SK-N-SH (cell line): Measurements from ENCODE around the gene STARD3NL. TPM values are rescaled to one million over a fixed set of nuclear protein-coding genes. Genes with fewer than 3 reads are reported as not detected.
A peak's percentile ranks its signal among the peaks of the same experiment; 100 is the strongest.

ENCODE experiments used
- CTCF ChIA-PET: fragments of 300-600, 350-600 bp; formaldehyde crosslinking; extraction: SDS; loops from one replicate; lab custom pipeline; 2021; lab: Yijun Ruan, JAX
- POLR2A ChIA-PET: fragments of 350-600 bp; sonication (Branson Sonifier 250); formaldehyde crosslinking; extraction: SDS; loops from one replicate; lab custom pipeline; 2020; ENCODE audit warnings: antibody characterized with exemption, inconsistent platforms; lab: Yijun Ruan, JAX
- DNase-seq: peaks from one replicate; pipeline ENCODE4 v3.0.0; 2012
- H2AFZ ChIP-seq: fragments of 200-600 bp; sonication (generic); 2 replicates; pipeline ENCODE4 v1.8.1; 2016; ENCODE audit warnings: antibody characterized with exemption, mild to moderate bottlenecking, low read depth
- H3F3A ChIP-seq: fragments of 200-600 bp; sonication (generic); replicated peaks from 2 replicates; pipeline ENCODE3; 2016; ENCODE audit warnings: antibody characterized with exemption, mild to moderate bottlenecking; ENCODE audit not compliant: insufficient read depth
- H3K27ac ChIP-seq, 2 experiments: fragments of 200-500 bp in 1 of 2; fragments of 200-600 bp in 1 of 2; sonication (Bioruptor generic) in 1 of 2; sonication (generic), shearing (Covaris generic) in 1 of 2; 2 replicates each; pipeline versions ENCODE4 v1.5.1 to v1.6.1; 2014 to 2016; ENCODE audit warnings: low read depth in 2 of 2, inconsistent platforms in 1 of 2, low read length in 1 of 2, mild to moderate bottlenecking in 1 of 2, mixed read lengths in 1 of 2
- H3K27me3 ChIP-seq: fragments of 200-600 bp; sonication (generic), shearing (Covaris generic); 2 replicates; pipeline ENCODE4 v1.6.1; 2016; ENCODE audit warnings: mixed run types; ENCODE audit not compliant: insufficient read depth
- H3K36me3 ChIP-seq, 2 experiments: fragments of 200-500 bp in 1 of 2; fragments of 200-600 bp in 1 of 2; sonication (Bioruptor generic) in 1 of 2; sonication (generic) in 1 of 2; replicated peaks in 1 of 2; 2 replicates each; pipeline versions ENCODE3 to v1.5.1; 2014 to 2016; ENCODE audit warnings: low read length in 1 of 2, mild to moderate bottlenecking in 1 of 2; ENCODE audit not compliant: insufficient read depth in 2 of 2, control insufficient read depth in 1 of 2
- H3K4me1 ChIP-seq, 2 experiments: fragments of 200-500 bp in 1 of 2; fragments of 200-600 bp in 1 of 2; sonication (Bioruptor generic) in 1 of 2; sonication (generic), shearing (Covaris generic) in 1 of 2; 2 replicates each; pipeline versions ENCODE4 v1.5.1 to v1.6.1; 2014 to 2016; ENCODE audit warnings: low read depth in 1 of 2, low read length in 1 of 2, mixed run types in 1 of 2; ENCODE audit not compliant: insufficient read depth in 2 of 2, control insufficient read depth in 1 of 2
- H3K4me2 ChIP-seq: fragments of 200-600 bp; sonication (generic), shearing (Covaris generic); 2 replicates; pipeline ENCODE4 v1.6.1; 2017; ENCODE audit warnings: mixed run types
- H3K4me3 ChIP-seq, 2 experiments: fragments of 200-500 bp in 1 of 2; fragments of 200-600 bp in 1 of 2; sonication (Bioruptor generic) in 1 of 2; sonication (generic), shearing (Covaris generic) in 1 of 2; 2 replicates each; pipeline versions ENCODE4 v1.5.1 to v1.8.1; 2014 to 2016; ENCODE audit warnings: low read depth in 2 of 2, inconsistent platforms in 1 of 2, low read length in 1 of 2, mild to moderate bottlenecking in 1 of 2, mixed read lengths in 1 of 2, moderate library complexity in 1 of 2
- H3K79me2 ChIP-seq: fragments of 200-600 bp; sonication (generic); 2 replicates; pipeline ENCODE4 v1.8.1; 2017; ENCODE audit warnings: mild to moderate bottlenecking; ENCODE audit not compliant: insufficient read depth
- H3K9ac ChIP-seq: fragments of 200-600 bp; sonication (generic); 2 replicates; pipeline ENCODE4 v1.6.1; 2017; ENCODE audit warnings: mixed run types
- H3K9me2 ChIP-seq: fragments of 200-600 bp; sonication (generic); 2 replicates; pipeline ENCODE4 v1.6.1; 2017; ENCODE audit warnings: mixed run types
- H3K9me3 ChIP-seq: fragments of 200-600 bp; sonication (generic); 2 replicates; pipeline ENCODE4 v1.6.1; 2017; ENCODE audit warnings: mixed run types, mild to moderate bottlenecking, moderate library complexity
- H4K20me1 ChIP-seq: fragments of 200-600 bp; sonication (generic); 2 replicates; pipeline ENCODE4 v1.6.1; 2017; ENCODE audit warnings: mild to moderate bottlenecking, mixed run types; ENCODE audit not compliant: insufficient read depth
- CHD2 ChIP-seq: fragments of 150-350 bp; IDR thresholded peaks from 2 replicates; pipeline ENCODE4 v1.6.1; 2018; ENCODE audit warnings: low read length; ENCODE audit not compliant: partially characterized antibody
- ELF1 ChIP-seq: IDR thresholded peaks from 2 replicates; pipeline ENCODE4 v1.4.0; 2012
- EZH2phosphoT487 ChIP-seq: fragments of 200-600 bp; sonication (generic); IDR thresholded peaks from 2 replicates; pipeline ENCODE4 v1.6.1; 2017; ENCODE audit warnings: low read depth, mixed run types, mild to moderate bottlenecking, antibody characterized with exemption, moderate library complexity, borderline replicate concordance
- FOSL2 ChIP-seq: IDR thresholded peaks from 2 replicates; pipeline ENCODE4 v1.4.0; 2012; ENCODE audit warnings: low read depth, mild to moderate bottlenecking, moderate library complexity, borderline replicate concordance
- FOXJ3 ChIP-seq: sonication (generic); formaldehyde crosslinking; IDR thresholded peaks from 2 replicates; pipeline ENCODE4 v1.5.1; 2020; ENCODE audit warnings: mild to moderate bottlenecking, missing genetic modification reagents
- FOXM1 ChIP-seq: IDR thresholded peaks from 2 replicates; pipeline ENCODE4 v1.4.0; 2012; ENCODE audit warnings: low read depth, mild to moderate bottlenecking
- GABPA ChIP-seq: IDR thresholded peaks from 2 replicates; pipeline ENCODE4 v1.4.0; 2012; ENCODE audit warnings: low read depth, mild to moderate bottlenecking
- GATA2 ChIP-seq: sonication (generic); formaldehyde crosslinking; IDR thresholded peaks from 2 replicates; pipeline ENCODE4 v1.5.0; 2020; ENCODE audit warnings: mild to moderate bottlenecking, missing genetic modification reagents
- MEF2A ChIP-seq: IDR thresholded peaks from 2 replicates; pipeline ENCODE4 v1.4.0; 2012; ENCODE audit warnings: low read depth, borderline replicate concordance
- MXI1 ChIP-seq: IDR thresholded peaks from 2 replicates; pipeline ENCODE4 v1.6.1; 2012; ENCODE audit warnings: mild to moderate bottlenecking, low read depth, low read length, improper control_type of control experiment
- POLR2AphosphoS5 ChIP-seq: IDR thresholded peaks from 2 replicates; pipeline ENCODE4 v1.6.1; 2012; ENCODE audit warnings: low read depth, low read length
- RAD21 ChIP-seq: IDR thresholded peaks from 2 replicates; pipeline ENCODE4 v1.6.1; 2012; ENCODE audit warnings: mild to moderate bottlenecking, low read length
- RCOR1 ChIP-seq: fragments of 150-350 bp; IDR thresholded peaks from 2 replicates; pipeline ENCODE4 v1.6.1; 2017; ENCODE audit warnings: antibody characterized with exemption, low read length
- REST ChIP-seq: IDR thresholded peaks from 2 replicates; pipeline ENCODE4 v1.6.1; 2012; ENCODE audit warnings: mild to moderate bottlenecking, low read depth, low read length, moderate library complexity
- RFX5 ChIP-seq: IDR thresholded peaks from 2 replicates; pipeline ENCODE4 v1.6.1; 2012; ENCODE audit warnings: mild to moderate bottlenecking, improper control_type of control experiment, low read length
- RXRA ChIP-seq: IDR thresholded peaks from 2 replicates; pipeline ENCODE4 v1.4.0; 2012; ENCODE audit warnings: low read depth, mild to moderate bottlenecking, borderline replicate concordance
- SIN3A ChIP-seq: IDR thresholded peaks from 2 replicates; pipeline ENCODE4 v1.6.1; 2012; ENCODE audit warnings: low read depth, mild to moderate bottlenecking, low read length, moderate library complexity, borderline replicate concordance
- SMC3 ChIP-seq: IDR thresholded peaks from 2 replicates; pipeline ENCODE4 v1.6.1; 2012; ENCODE audit warnings: low read depth, low read length, improper control_type of control experiment
- TAF1 ChIP-seq: IDR thresholded peaks from 2 replicates; pipeline ENCODE4 v1.6.1; 2012; ENCODE audit warnings: low read depth, mild to moderate bottlenecking, low read length, moderate library complexity, borderline replicate concordance
- TEAD4 ChIP-seq: IDR thresholded peaks from 2 replicates; pipeline ENCODE4 v1.4.0; 2012; ENCODE audit warnings: mild to moderate bottlenecking, borderline replicate concordance; ENCODE audit not compliant: insufficient read depth
- WGBS: methylation state at CpG from one replicate; pipeline ENCODE4 v1.1.6; 2017; ENCODE audit warnings: low lambda C conversion rate; 5-methylcytosine and 5-hydroxymethylcytosine counted together
- polyA plus RNA-seq, 3 experiments: library from polyadenylated mRNA; depleted of rRNA; stranded (reverse); fragments of >200 nt; gene quantifications; 2 replicates each; pipeline ENCODE4 v1.2.3, GENCODE V29; 2012
- TF ChIP-seq, protein P1 (sequence below): fragments of 200-600 bp; sonication (generic); IDR thresholded peaks from 2 replicates; pipeline ENCODE4 v1.6.1; 2017; ENCODE audit warnings: antibody characterized with exemption, mild to moderate bottlenecking, moderate library complexity
- TF ChIP-seq, protein P2 (sequence below): fragments of 150-350 bp; IDR thresholded peaks from 2 replicates; pipeline ENCODE4 v1.6.1; 2016; ENCODE audit warnings: mild to moderate bottlenecking, low read depth, low read length
- TF ChIP-seq, protein P3 (sequence below): IDR thresholded peaks from 2 replicates; pipeline ENCODE4 v1.4.0; 2012; ENCODE audit warnings: low read depth, borderline replicate concordance

Gene STARD3NL
- polyA plus RNA-seq, 1 of the 3 experiments (the other 2 are of a cell fraction) = 46.3 TPM

GRCh38 chr7:38215735-38216670, 38.0 kb downstream of the STARD3NL start:
- 28% methylated on average over 4 of the region's 5 CpGs for WGBS
- ChIA-PET POLR2A (interaction anchor here (1.6 kb wide), 1 partner anchor 38 kb away, joined by 6 read pairs; the partner anchor contains the start of gene STARD3NL), CTCF (interaction anchor here (0.5 to 10.3 kb wide), 86 partner anchors 9 to 1015 kb away, joined by 3 to 174 read pairs (median 6); partner anchors contain the start of genes EPDR1, SFRP4 and STARD3NL)
- no peaks in the 10 kb centered on the region for H3K27me3 ChIP-seq
- no peaks in the 10 kb centered on the region for H3K9me3 ChIP-seq
- H3K4me1 ChIP-seq = peaks cover 9 to 18% of the 10 kb centered on the region in 2 experiments; a peak in 3 of 4 replicates
- H3K36me3 ChIP-seq = peaks cover 53 to 63% of the 10 kb centered on the region in 2 experiments
- DNase-seq = peak; percentile 77
- peaks cover 5% of the 10 kb centered on the region for H3F3A ChIP-seq
- no peaks in the 10 kb centered on the region for H3K9me2 ChIP-seq
- no peak overlapping the region for H3K4me2 ChIP-seq
- peak overlapping the region; percentile 6 to 31; a peak in 2 of 4 replicates for H3K27ac ChIP-seq
- H3K4me3 ChIP-seq = no peak overlapping the region
- no peak overlapping the region for H2AFZ ChIP-seq
- H3K79me2 ChIP-seq = no peaks in the 10 kb centered on the region; the same call in 1 of the 2 replicates
- H3K9ac ChIP-seq = no peak overlapping the region
- H4K20me1 ChIP-seq = peaks cover 3% of the 10 kb centered on the region; the same call in 1 of the 2 replicates
- TF ChIP-seq FOSL2 (no peak), MXI1 (peak; percentile 70; the same call in 1 of the 2 replicates), RAD21 (peak; percentile 86), GATA2 (CRISPR knock-in tag) (no peak), MEF2A (no peak), REST (0 out of 2 replicates have a peak, but pooled peaks have one; percentile 26), RCOR1 (0 out of 2 replicates have a peak, but pooled peaks have one; percentile 22), ELF1 (no peak), FOXJ3 (CRISPR knock-in tag) (no peak), POLR2AphosphoS5 (no peak), TAF1 (no peak), RXRA (no peak), SIN3A (no peak), FOXM1 (no peak), EZH2phosphoT487 (no peak), GABPA (no peak), SMC3 (peak; percentile 69), TEAD4 (no peak), CHD2 (peak; percentile 46), RFX5 (no peak)
- TF ChIP-seq, protein P1, sequence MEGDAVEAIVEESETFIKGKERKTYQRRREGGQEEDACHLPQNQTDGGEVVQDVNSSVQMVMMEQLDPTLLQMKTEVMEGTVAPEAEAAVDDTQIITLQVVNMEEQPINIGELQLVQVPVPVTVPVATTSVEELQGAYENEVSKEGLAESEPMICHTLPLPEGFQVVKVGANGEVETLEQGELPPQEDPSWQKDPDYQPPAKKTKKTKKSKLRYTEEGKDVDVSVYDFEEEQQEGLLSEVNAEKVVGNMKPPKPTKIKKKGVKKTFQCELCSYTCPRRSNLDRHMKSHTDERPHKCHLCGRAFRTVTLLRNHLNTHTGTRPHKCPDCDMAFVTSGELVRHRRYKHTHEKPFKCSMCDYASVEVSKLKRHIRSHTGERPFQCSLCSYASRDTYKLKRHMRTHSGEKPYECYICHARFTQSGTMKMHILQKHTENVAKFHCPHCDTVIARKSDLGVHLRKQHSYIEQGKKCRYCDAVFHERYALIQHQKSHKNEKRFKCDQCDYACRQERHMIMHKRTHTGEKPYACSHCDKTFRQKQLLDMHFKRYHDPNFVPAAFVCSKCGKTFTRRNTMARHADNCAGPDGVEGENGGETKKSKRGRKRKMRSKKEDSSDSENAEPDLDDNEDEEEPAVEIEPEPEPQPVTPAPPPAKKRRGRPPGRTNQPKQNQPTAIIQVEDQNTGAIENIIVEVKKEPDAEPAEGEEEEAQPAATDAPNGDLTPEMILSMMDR = peak; percentile 100
- TF ChIP-seq, protein P2, sequence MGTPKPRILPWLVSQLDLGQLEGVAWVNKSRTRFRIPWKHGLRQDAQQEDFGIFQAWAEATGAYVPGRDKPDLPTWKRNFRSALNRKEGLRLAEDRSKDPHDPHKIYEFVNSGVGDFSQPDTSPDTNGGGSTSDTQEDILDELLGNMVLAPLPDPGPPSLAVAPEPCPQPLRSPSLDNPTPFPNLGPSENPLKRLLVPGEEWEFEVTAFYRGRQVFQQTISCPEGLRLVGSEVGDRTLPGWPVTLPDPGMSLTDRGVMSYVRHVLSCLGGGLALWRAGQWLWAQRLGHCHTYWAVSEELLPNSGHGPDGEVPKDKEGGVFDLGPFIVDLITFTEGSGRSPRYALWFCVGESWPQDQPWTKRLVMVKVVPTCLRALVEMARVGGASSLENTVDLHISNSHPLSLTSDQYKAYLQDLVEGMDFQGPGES = no peak
- TF ChIP-seq, protein P3, sequence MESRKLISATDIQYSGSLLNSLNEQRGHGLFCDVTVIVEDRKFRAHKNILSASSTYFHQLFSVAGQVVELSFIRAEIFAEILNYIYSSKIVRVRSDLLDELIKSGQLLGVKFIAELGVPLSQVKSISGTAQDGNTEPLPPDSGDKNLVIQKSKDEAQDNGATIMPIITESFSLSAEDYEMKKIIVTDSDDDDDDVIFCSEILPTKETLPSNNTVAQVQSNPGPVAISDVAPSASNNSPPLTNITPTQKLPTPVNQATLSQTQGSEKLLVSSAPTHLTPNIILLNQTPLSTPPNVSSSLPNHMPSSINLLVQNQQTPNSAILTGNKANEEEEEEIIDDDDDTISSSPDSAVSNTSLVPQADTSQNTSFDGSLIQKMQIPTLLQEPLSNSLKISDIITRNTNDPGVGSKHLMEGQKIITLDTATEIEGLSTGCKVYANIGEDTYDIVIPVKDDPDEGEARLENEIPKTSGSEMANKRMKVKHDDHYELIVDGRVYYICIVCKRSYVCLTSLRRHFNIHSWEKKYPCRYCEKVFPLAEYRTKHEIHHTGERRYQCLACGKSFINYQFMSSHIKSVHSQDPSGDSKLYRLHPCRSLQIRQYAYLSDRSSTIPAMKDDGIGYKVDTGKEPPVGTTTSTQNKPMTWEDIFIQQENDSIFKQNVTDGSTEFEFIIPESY = no peak
